WTC11 (cell line): Measurements from ENCODE around the gene RTBDN. TPM values are rescaled to one million over a fixed set of nuclear protein-coding genes. Genes with fewer than 3 reads are reported as not detected.
A peak's percentile ranks its signal among the peaks of the same experiment; 100 is the strongest.

Experiments
- ATAC-seq: fragments of 200-7000 bp; cut with Tn5 transposase; 2 replicates; pipeline ENCODE4 v1.10.0; 2021; ENCODE audit warnings: mild to moderate bottlenecking, moderate library complexity
- CTCF ChIA-PET: fragments of 300-600 bp; sonication (Branson Sonifier 250); formaldehyde crosslinking; loops from one replicate; lab custom pipeline; 2021; ENCODE audit warnings: antibody characterized with exemption; lab: Charles Lee
- POLR2A ChIA-PET: fragments of 350-600 bp; sonication (Branson Sonifier 250); formaldehyde crosslinking; loops from one replicate; lab custom pipeline; 2021; ENCODE audit warnings: antibody characterized with exemption; lab: Charles Lee
- DNase-seq: peaks from one replicate; pipeline ENCODE4 v3.0.0; 2021; ENCODE audit warnings: low spot score
- H3K27ac Mint-ChIP-seq: 2 replicates; pipeline ENCODE4 v1.8.0; 2021; ENCODE audit warnings: mixed read lengths
- H3K27me3 Mint-ChIP-seq: 2 replicates; pipeline ENCODE4 v1.8.0; 2021; ENCODE audit warnings: low read depth, mild to moderate bottlenecking, moderate library complexity, mixed read lengths
- H3K36me3 Mint-ChIP-seq: 2 replicates; pipeline ENCODE4 v1.8.0; 2021; ENCODE audit warnings: mixed read lengths
- H3K4me1 Mint-ChIP-seq: 2 replicates; pipeline ENCODE4 v1.8.0; 2022; ENCODE audit warnings: mixed read lengths
- H3K4me3 Mint-ChIP-seq: 2 replicates; pipeline ENCODE4 v1.8.0; 2021; ENCODE audit warnings: mild to moderate bottlenecking, moderate library complexity, mixed read lengths
- H3K9me3 Mint-ChIP-seq: 2 replicates; pipeline ENCODE4 v1.8.0; 2021; ENCODE audit warnings: mixed read lengths
- CBFB ChIP-seq: sonication (generic); formaldehyde crosslinking; IDR thresholded peaks from 2 replicates; pipeline ENCODE4 v1.8.1; 2022; ENCODE audit warnings: mild to moderate bottlenecking, low read depth, missing genetic modification reagents
- CREM ChIP-seq: sonication (generic); formaldehyde crosslinking; IDR thresholded peaks from 2 replicates; pipeline ENCODE4 v1.8.1; 2022; ENCODE audit warnings: mild to moderate bottlenecking, missing genetic modification reagents, moderate library complexity
- ESRRA ChIP-seq: sonication (generic); formaldehyde crosslinking; IDR thresholded peaks from 2 replicates; pipeline ENCODE4 v1.8.1; 2022; ENCODE audit warnings: mild to moderate bottlenecking, missing genetic modification reagents, borderline replicate concordance
- ETV6 ChIP-seq: sonication (generic); formaldehyde crosslinking; IDR thresholded peaks from 2 replicates; pipeline ENCODE4 v1.8.1; 2022; ENCODE audit warnings: mild to moderate bottlenecking, missing genetic modification reagents
- FOXJ3 ChIP-seq: sonication (generic); formaldehyde crosslinking; IDR thresholded peaks from 2 replicates; pipeline ENCODE4 v1.9.0; 2021; ENCODE audit warnings: missing genetic modification reagents, mild to moderate bottlenecking, borderline replicate concordance
- GTF2I ChIP-seq: fragments of 250-450 bp; sonication (Bioruptor Pico); conservative IDR thresholded peaks from 2 replicates; pipeline ENCODE4 v1.4.0; 2021; ENCODE audit warnings: mild to moderate bottlenecking
- HMGA2 ChIP-seq: fragments of 250-450 bp; sonication (Bioruptor Pico); IDR thresholded peaks from 2 replicates; pipeline ENCODE4 v1.4.0; 2021; ENCODE audit warnings: mild to moderate bottlenecking, moderate library complexity
- JUN ChIP-seq: sonication (generic); formaldehyde crosslinking; IDR thresholded peaks from 2 replicates; pipeline ENCODE4 v1.8.0; 2023; ENCODE audit warnings: mild to moderate bottlenecking, missing genetic modification reagents
- MXD4 ChIP-seq: fragments of 250-450 bp; sonication (Bioruptor Pico); IDR thresholded peaks from 2 replicates; pipeline ENCODE4 v1.8.0; 2021; ENCODE audit warnings: mild to moderate bottlenecking, moderate library complexity, borderline replicate concordance
- NFATC4 ChIP-seq: fragments of 250-450 bp; sonication (Bioruptor Pico); IDR thresholded peaks from 2 replicates; pipeline ENCODE4 v1.9.0; 2021; ENCODE audit warnings: mild to moderate bottlenecking
- NR1H2 ChIP-seq: sonication (generic); formaldehyde crosslinking; IDR thresholded peaks from 2 replicates; pipeline ENCODE4 v1.9.0; 2021; ENCODE audit warnings: mild to moderate bottlenecking, moderate library complexity, missing genetic modification reagents
- NR2C2 ChIP-seq: sonication (generic); formaldehyde crosslinking; IDR thresholded peaks from 2 replicates; pipeline ENCODE4 v1.8.0; 2022; ENCODE audit warnings: mild to moderate bottlenecking, missing genetic modification reagents
- NR3C1 ChIP-seq: sonication (generic); formaldehyde crosslinking; conservative IDR thresholded peaks from 2 replicates; pipeline ENCODE4 v1.8.1; 2023; ENCODE audit warnings: low read depth, mild to moderate bottlenecking, missing genetic modification reagents
- PREB ChIP-seq: sonication (generic); formaldehyde crosslinking; IDR thresholded peaks from 2 replicates; pipeline ENCODE4 v1.8.1; 2022; ENCODE audit warnings: mild to moderate bottlenecking, missing genetic modification reagents, moderate library complexity, borderline replicate concordance
- SMAD3 ChIP-seq: sonication (generic); formaldehyde crosslinking; IDR thresholded peaks from 2 replicates; pipeline ENCODE4 v1.8.0; 2022; ENCODE audit warnings: missing genetic modification reagents, mild to moderate bottlenecking, borderline replicate concordance
- SMAD4 ChIP-seq: sonication (generic); formaldehyde crosslinking; IDR thresholded peaks from 2 replicates; pipeline ENCODE4 v1.8.0; 2022; ENCODE audit warnings: mild to moderate bottlenecking, missing genetic modification reagents
- TCF7 ChIP-seq: sonication (generic); formaldehyde crosslinking; IDR thresholded peaks from 2 replicates; pipeline ENCODE4 v1.8.0; 2022; ENCODE audit warnings: mild to moderate bottlenecking, low read depth, missing genetic modification reagents, moderate library complexity
- TEAD1 ChIP-seq: sonication (generic); formaldehyde crosslinking; IDR thresholded peaks from 2 replicates; pipeline ENCODE4 v1.8.0; 2022; ENCODE audit warnings: mild to moderate bottlenecking, missing genetic modification reagents
- ZBTB21 ChIP-seq: sonication (generic); formaldehyde crosslinking; IDR thresholded peaks from 2 replicates; pipeline ENCODE4 v1.8.1; 2023; ENCODE audit warnings: mild to moderate bottlenecking, missing genetic modification reagents, borderline replicate concordance
- ZNF121 ChIP-seq: sonication (generic); formaldehyde crosslinking; IDR thresholded peaks from 2 replicates; pipeline ENCODE4 v1.8.0; 2023; ENCODE audit warnings: missing genetic modification reagents
- ZNF219 ChIP-seq: sonication (generic); formaldehyde crosslinking; IDR thresholded peaks from 2 replicates; pipeline ENCODE4 v1.8.0; 2023; ENCODE audit warnings: missing genetic modification reagents, mild to moderate bottlenecking, borderline replicate concordance
- ZNF396 ChIP-seq: fragments of 250-450 bp; sonication (Bioruptor Pico); IDR thresholded peaks from 2 replicates; pipeline ENCODE4 v1.8.0; 2021; ENCODE audit warnings: mild to moderate bottlenecking, moderate library complexity, borderline replicate concordance
- ZNF416 ChIP-seq: fragments of 250-450 bp; sonication (Bioruptor Pico); IDR thresholded peaks from 2 replicates; pipeline ENCODE4 v1.9.0; 2021; ENCODE audit warnings: mild to moderate bottlenecking, inconsistent platforms
- total RNA-seq: library from RNA; stranded (reverse); gene quantifications from 3 replicates; pipeline ENCODE4 v1.2.3, GENCODE V29; 2021
- TF ChIP-seq, protein P1 (sequence below): fragments of 250-450 bp; sonication (Bioruptor Pico); IDR thresholded peaks from 2 replicates; pipeline ENCODE4 v1.9.0; 2021; ENCODE audit warnings: moderate library complexity, mild to moderate bottlenecking, inconsistent platforms, borderline replicate concordance
- TF ChIP-seq, protein P2 (sequence below): sonication (generic); formaldehyde crosslinking; IDR thresholded peaks from 2 replicates; pipeline ENCODE4 v1.8.0; 2022; ENCODE audit warnings: mild to moderate bottlenecking, missing genetic modification reagents
- TF ChIP-seq, protein P3 (sequence below): fragments of 200-600 bp; IDR thresholded peaks from 2 replicates; pipeline ENCODE4 v1.8.0; 2022; ENCODE audit warnings: antibody characterized with exemption
- TF ChIP-seq, protein P4 (sequence below): sonication (generic); formaldehyde crosslinking; IDR thresholded peaks from 2 replicates; pipeline ENCODE4 v1.8.1; 2022; ENCODE audit warnings: low read depth, missing genetic modification reagents, borderline replicate concordance
- TF ChIP-seq, protein P5 (sequence below): fragments of 250-450 bp; sonication (Bioruptor Pico); IDR thresholded peaks from 2 replicates; pipeline ENCODE4 v1.8.0; 2021; ENCODE audit warnings: mild to moderate bottlenecking
- TF ChIP-seq, protein P6 (sequence below): sonication (generic); formaldehyde crosslinking; IDR thresholded peaks from 2 replicates; pipeline ENCODE4 v1.8.1; 2023; ENCODE audit warnings: mild to moderate bottlenecking, missing genetic modification reagents, moderate library complexity

Gene RTBDN
- total RNA-seq, 1 experiment from 2014 or later, result 2.4 TPM

DNA sequence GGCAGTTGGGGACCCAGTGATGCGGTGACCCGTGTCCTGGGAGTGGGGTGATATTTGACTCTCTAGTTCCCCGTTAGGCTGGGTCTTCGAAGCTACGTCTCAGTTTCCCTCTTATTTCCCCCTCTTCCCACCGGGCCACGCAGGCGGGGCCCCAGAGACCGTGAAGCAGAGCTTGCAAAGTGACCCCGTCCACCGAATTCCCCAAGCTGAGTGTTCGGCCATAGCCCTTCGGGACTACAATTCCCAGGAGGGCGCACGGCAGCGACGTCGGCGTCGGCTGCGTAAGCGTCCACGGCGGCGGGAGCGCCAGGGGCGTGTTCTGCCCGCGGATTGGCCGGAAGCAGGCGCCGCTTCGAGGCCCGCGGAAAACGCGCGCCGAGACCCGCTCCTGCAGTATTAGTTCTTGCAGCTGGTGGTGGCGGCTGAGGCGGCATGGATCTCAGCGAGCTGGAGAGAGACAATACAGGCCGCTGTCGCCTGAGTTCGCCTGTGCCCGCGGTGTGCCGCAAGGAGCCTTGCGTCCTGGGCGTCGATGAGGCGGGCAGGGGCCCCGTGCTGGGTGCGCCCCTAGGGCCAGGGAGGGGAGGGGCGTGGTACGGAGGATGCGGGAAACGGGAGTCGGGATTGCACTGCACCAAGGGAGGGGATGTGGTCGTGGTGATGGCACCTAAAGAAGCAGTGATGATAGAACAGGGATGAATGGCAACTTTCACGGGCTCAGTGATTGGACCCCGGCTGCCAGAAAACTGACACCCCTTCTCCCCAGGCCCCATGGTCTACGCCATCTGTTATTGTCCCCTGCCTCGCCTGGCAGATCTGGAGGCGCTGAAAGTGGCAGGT, 27.9 kb downstream of the RTBDN start, which contains the start of gene RNASEH2A:
Gene RNASEH2A, plus strand, starts transcription at position 343 of the 840 bp plus-strand sequence. Its CDS starts 90 bp downstream, at position 433.
- CTCF ChIA-PET, result interaction anchor here (0.5 to 2.2 kb wide), 15 partner anchors 9 to 882 kb away, joined by 3 to 17 read pairs (median 6); partner anchors contain the start of genes HOOK2 and RTBDN
- Mint-ChIP-seq H3K36me3 (peaks cover 18% of the 10 kb centered on the region), H3K9me3 (no peaks in the 10 kb centered on the region), H3K4me3 (peak within 1 kb of the TSS; percentile 96), H3K27ac (peak within 1 kb of the TSS; percentile 93), H3K4me1 (peaks cover 18% of the 10 kb centered on the region), H3K27me3 (peaks cover 4% of the 10 kb centered on the region; the same call in 1 of the 2 replicates)
- DNase-seq (peak; percentile 91), ATAC-seq (peak; percentile 89)
- POLR2A ChIA-PET, result interaction anchor here (0.6 to 1.9 kb wide), 8 partner anchors 9 to 512 kb away, joined by 3 to 10 read pairs (median 4); partner anchors contain the start of gene DNASE2
- TF ChIP-seq ZBTB21 (CRISPR knock-in tag) (no peak; the same call in 1 of the 2 replicates), NR3C1 (CRISPR knock-in tag) (no peak), HMGA2 (CRISPR knock-in tag) (no peak), CBFB (CRISPR knock-in tag) (peak; percentile 76; the same call in 1 of the 2 replicates), TCF7 (CRISPR knock-in tag) (no peak), NR2C2 (CRISPR knock-in tag) (no peak), NR1H2 (CRISPR knock-in tag) (no peak), PREB (no peak), ZNF219 (CRISPR knock-in tag) (no peak), TEAD1 (CRISPR knock-in tag) (0 out of 2 replicates have a peak, but pooled peaks have one; percentile 15), JUN (CRISPR knock-in tag) (no peak), SMAD3 (CRISPR knock-in tag) (no peak; the same call in 1 of the 2 replicates), SMAD4 (CRISPR knock-in tag) (no peak), CREM (CRISPR knock-in tag) (peak; percentile 88), FOXJ3 (CRISPR knock-in tag) (no peak), ZNF396 (CRISPR knock-in tag) (no peak), ZNF416 (CRISPR knock-in tag) (no peak), MXD4 (no peak), ESRRA (CRISPR knock-in tag) (0 out of 2 replicates have a peak, but pooled peaks have one; percentile 56), ZNF121 (CRISPR knock-in tag) (no peak), GTF2I (no peak), NFATC4 (no peak), ETV6 (peak; percentile 98)
- TF ChIP-seq, protein P1, sequence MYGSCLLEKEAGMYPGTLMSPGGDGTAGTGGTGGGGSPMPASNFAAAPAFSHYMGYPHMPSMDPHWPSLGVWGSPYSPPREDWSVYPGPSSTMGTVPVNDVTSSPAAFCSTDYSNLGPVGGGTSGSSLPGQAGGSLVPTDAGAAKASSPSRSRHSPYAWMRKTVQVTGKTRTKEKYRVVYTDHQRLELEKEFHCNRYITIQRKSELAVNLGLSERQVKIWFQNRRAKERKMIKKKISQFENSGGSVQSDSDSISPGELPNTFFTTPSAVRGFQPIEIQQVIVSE (CRISPR knock-in tag), result no peak
- TF ChIP-seq, protein P2, sequence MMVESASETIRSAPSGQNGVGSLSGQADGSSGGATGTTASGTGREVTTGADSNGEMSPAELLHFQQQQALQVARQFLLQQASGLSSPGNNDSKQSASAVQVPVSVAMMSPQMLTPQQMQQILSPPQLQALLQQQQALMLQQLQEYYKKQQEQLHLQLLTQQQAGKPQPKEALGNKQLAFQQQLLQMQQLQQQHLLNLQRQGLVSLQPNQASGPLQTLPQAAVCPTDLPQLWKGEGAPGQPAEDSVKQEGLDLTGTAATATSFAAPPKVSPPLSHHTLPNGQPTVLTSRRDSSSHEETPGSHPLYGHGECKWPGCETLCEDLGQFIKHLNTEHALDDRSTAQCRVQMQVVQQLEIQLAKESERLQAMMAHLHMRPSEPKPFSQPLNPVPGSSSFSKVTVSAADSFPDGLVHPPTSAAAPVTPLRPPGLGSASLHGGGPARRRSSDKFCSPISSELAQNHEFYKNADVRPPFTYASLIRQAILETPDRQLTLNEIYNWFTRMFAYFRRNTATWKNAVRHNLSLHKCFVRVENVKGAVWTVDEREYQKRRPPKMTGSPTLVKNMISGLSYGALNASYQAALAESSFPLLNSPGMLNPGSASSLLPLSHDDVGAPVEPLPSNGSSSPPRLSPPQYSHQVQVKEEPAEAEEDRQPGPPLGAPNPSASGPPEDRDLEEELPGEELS (CRISPR knock-in tag), result peak; percentile 96
- TF ChIP-seq, protein P3, sequence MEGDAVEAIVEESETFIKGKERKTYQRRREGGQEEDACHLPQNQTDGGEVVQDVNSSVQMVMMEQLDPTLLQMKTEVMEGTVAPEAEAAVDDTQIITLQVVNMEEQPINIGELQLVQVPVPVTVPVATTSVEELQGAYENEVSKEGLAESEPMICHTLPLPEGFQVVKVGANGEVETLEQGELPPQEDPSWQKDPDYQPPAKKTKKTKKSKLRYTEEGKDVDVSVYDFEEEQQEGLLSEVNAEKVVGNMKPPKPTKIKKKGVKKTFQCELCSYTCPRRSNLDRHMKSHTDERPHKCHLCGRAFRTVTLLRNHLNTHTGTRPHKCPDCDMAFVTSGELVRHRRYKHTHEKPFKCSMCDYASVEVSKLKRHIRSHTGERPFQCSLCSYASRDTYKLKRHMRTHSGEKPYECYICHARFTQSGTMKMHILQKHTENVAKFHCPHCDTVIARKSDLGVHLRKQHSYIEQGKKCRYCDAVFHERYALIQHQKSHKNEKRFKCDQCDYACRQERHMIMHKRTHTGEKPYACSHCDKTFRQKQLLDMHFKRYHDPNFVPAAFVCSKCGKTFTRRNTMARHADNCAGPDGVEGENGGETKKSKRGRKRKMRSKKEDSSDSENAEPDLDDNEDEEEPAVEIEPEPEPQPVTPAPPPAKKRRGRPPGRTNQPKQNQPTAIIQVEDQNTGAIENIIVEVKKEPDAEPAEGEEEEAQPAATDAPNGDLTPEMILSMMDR, result no peak
- TF ChIP-seq, protein P4, sequence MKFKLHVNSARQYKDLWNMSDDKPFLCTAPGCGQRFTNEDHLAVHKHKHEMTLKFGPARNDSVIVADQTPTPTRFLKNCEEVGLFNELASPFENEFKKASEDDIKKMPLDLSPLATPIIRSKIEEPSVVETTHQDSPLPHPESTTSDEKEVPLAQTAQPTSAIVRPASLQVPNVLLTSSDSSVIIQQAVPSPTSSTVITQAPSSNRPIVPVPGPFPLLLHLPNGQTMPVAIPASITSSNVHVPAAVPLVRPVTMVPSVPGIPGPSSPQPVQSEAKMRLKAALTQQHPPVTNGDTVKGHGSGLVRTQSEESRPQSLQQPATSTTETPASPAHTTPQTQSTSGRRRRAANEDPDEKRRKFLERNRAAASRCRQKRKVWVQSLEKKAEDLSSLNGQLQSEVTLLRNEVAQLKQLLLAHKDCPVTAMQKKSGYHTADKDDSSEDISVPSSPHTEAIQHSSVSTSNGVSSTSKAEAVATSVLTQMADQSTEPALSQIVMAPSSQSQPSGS (CRISPR knock-in tag), result no peak
- TF ChIP-seq, protein P5, sequence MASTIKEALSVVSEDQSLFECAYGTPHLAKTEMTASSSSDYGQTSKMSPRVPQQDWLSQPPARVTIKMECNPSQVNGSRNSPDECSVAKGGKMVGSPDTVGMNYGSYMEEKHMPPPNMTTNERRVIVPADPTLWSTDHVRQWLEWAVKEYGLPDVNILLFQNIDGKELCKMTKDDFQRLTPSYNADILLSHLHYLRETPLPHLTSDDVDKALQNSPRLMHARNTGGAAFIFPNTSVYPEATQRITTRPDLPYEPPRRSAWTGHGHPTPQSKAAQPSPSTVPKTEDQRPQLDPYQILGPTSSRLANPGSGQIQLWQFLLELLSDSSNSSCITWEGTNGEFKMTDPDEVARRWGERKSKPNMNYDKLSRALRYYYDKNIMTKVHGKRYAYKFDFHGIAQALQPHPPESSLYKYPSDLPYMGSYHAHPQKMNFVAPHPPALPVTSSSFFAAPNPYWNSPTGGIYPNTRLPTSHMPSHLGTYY (CRISPR knock-in tag), result no peak
- TF ChIP-seq, protein P6, sequence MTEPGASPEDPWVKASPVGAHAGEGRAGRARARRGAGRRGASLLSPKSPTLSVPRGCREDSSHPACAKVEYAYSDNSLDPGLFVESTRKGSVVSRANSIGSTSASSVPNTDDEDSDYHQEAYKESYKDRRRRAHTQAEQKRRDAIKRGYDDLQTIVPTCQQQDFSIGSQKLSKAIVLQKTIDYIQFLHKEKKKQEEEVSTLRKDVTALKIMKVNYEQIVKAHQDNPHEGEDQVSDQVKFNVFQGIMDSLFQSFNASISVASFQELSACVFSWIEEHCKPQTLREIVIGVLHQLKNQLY (CRISPR knock-in tag), result no peak; the same call in 1 of the 2 replicates
